Left lung (tissue), 10 donors: ENCODE data around the gene OSBPL3. TPM values are rescaled to one million over a fixed set of nuclear protein-coding genes. Genes with fewer than 3 reads are reported as not detected.

Source experiments
- ATAC-seq: fragments of 200-7000 bp; cut with Tn5 transposase; one replicate; pipeline ENCODE4 v1.9.1; 2020; ENCODE audit warnings: moderate library complexity
- DNase-seq, 4 donors: peaks; one replicate each; pipeline ENCODE4 v3.0.0-alpha.2; 2013 to 2020
- H3K27ac ChIP-seq, 2 donors: fragments of 200-600 bp; sonication (generic) in 1 of 2; one replicate each; pipeline versions ENCODE4 v1.5.0 to v1.8.0; 2020 to 2021
- H3K27me3 ChIP-seq, 2 donors: fragments of 200-600 bp; sonication (generic) in 1 of 2; one replicate each; pipeline versions ENCODE4 v1.5.0 to v1.8.0; 2020 to 2021
- H3K36me3 ChIP-seq, 2 donors: fragments of 200-600 bp; sonication (generic) in 1 of 2; one replicate each; pipeline versions ENCODE4 v1.5.0 to v1.8.0; 2020 to 2021
- H3K4me1 ChIP-seq, 2 donors: fragments of 200-600 bp; one replicate each; pipeline ENCODE4 v1.8.0; 2021
- H3K4me3 ChIP-seq, 2 donors: fragments of 200-600 bp; sonication (generic) in 1 of 2; one replicate each; pipeline versions ENCODE4 v1.5.0 to v1.8.0; 2020 to 2021; ENCODE audit warnings: mild to moderate bottlenecking in 1 of 2
- H3K9me3 ChIP-seq, 2 donors: fragments of 200-600 bp; sonication (generic) in 1 of 2; one replicate each; pipeline versions ENCODE4 v1.5.0 to v1.8.0; 2020 to 2021
- CTCF ChIP-seq, 2 donors: fragments of 200-600 bp; sonication (generic) in 1 of 2; IDR thresholded peaks; one replicate each; pipeline versions ENCODE4 v1.5.0 to v1.8.0; 2021; ENCODE audit warnings: antibody characterized with exemption in 2 of 2
- intact Hi-C, 2 donors: fragments of 100-400 bp; cut with DNase I; formaldehyde crosslinking; loops; one replicate each; pipeline versions ENCODE4 v1.11.2 to v1.14.2; 2022
- polyA plus RNA-seq, 6 donors: library from polyadenylated mRNA; unstranded; fragments of 120-200 nt; gene quantifications; one replicate each; pipeline ENCODE4 v1.2.1, GENCODE V29; 2013; ENCODE audit not compliant: insufficient read length in 6 of 6
- total RNA-seq, 2 donors: library from RNA; stranded (reverse); fragmentation: NEBNext Ultra II Directional; extraction: Animal tissue kit (Norgen Biotek cat#: 25700); gene quantifications; one replicate each; pipeline ENCODE4 v1.2.1, GENCODE V29; 2021
- donor health status: DM: no; HTN: yes; CAD: no.
- donor health status: DM: no; HTN: no; CAD: no.

OSBPL3 gene
- total and polyA plus RNA-seq, 8 donors: 2.3 to 30.5 (median 3.3) TPM

- Histone ChIP-seq H3K4me1 (peaks cover 11 to 12% of the 10 kb centered on the region in 2 donors), H3K27ac (no peak overlapping the region), H3K36me3 (no peaks in the 10 kb centered on the region), H3K27me3 (no peaks in the 10 kb centered on the region), H3K4me3 (no peak overlapping the region), H3K9me3 (no peaks in the 10 kb centered on the region)
- ATAC-seq (peak; percentile 88), DNase-seq (no peak)
- TF ChIP-seq CTCF (IDR thresholded peaks at IDR 0.05): no peak
- intact Hi-C loops: no loop called here
Measured at GRCh38 chr7:24885305-24885704, 94.7 kb downstream of the OSBPL3 start.

GRCh38 chr7:24884401-24884800, 95.6 kb downstream of the OSBPL3 start:
- ATAC-seq (peak; percentile 67), DNase-seq (no peak)
- no peak overlapping the region for H3K4me3 ChIP-seq
- peak overlapping the region in 1 of 2 donors; percentile 14 for H3K27ac ChIP-seq
- TF ChIP-seq CTCF (IDR thresholded peaks at IDR 0.05): no peak
- no peaks in the 10 kb centered on the region for H3K36me3 ChIP-seq
- no peaks in the 10 kb centered on the region for H3K9me3 ChIP-seq
- intact Hi-C loops: no loop called here
- no peaks in the 10 kb centered on the region for H3K27me3 ChIP-seq
- H3K4me1 ChIP-seq: peaks cover 11 to 12% of the 10 kb centered on the region in 2 donors

- Histone ChIP-seq H3K4me1 (peaks cover 11 to 12% of the 10 kb centered on the region in 2 donors), H3K27ac (peak overlapping the region in 1 of 2 donors; percentile 14), H3K36me3 (no peaks in the 10 kb centered on the region), H3K27me3 (no peaks in the 10 kb centered on the region), H3K9me3 (no peaks in the 10 kb centered on the region), H3K4me3 (no peak overlapping the region)
- no peak for DNase-seq
- peak; percentile 8 for ATAC-seq
- intact Hi-C loops: no loop called here
- no peak for TF ChIP-seq CTCF (IDR thresholded peaks at IDR 0.05)
Measured at GRCh38 chr7:24883622-24884013, 96.4 kb downstream of the OSBPL3 start.

- Histone ChIP-seq H3K4me3 (no peak overlapping the region), H3K27me3 (no peaks in the 10 kb centered on the region), H3K4me1 (peaks cover 11 to 12% of the 10 kb centered on the region in 2 donors), H3K9me3 (no peaks in the 10 kb centered on the region), H3K36me3 (no peaks in the 10 kb centered on the region), H3K27ac (no peak overlapping the region)
- no peak for DNase-seq
- intact Hi-C loops: no loop called here
- peak; percentile 30 for ATAC-seq
- TF ChIP-seq CTCF (IDR thresholded peaks at IDR 0.05): no peak
Measured at GRCh38 chr7:24882989-24883621, 96.9 kb downstream of the OSBPL3 start.

- DNase-seq (no peak), ATAC-seq (no peak)
- intact Hi-C loops: no loop called here
Measured at GRCh38 chr7:24881623-24882022, 98.4 kb downstream of the OSBPL3 start.

More at GRCh38 chr7:24881623-24882022, 98.4 kb downstream of the OSBPL3 start:
- Histone ChIP-seq H3K4me1 (peaks cover 11 to 12% of the 10 kb centered on the region in 2 donors), H3K27ac (no peak overlapping the region), H3K36me3 (no peaks in the 10 kb centered on the region), H3K27me3 (no peaks in the 10 kb centered on the region), H3K9me3 (no peaks in the 10 kb centered on the region), H3K4me3 (no peak overlapping the region)
- TF ChIP-seq CTCF (IDR thresholded peaks at IDR 0.05): no peak
